Measurements from ENCODE around the gene ERN1. TPM values are rescaled to one million over a fixed set of nuclear protein-coding genes. Genes with fewer than 3 reads are reported as not detected.

The ERN1 gene
- total and polyA plus RNA-seq, 3 experiments from 2014 or later = 24.7 to 92.1 (median 25.5) TPM

- ChIA-PET CTCF (interaction anchor here (1.0 to 2.6 kb wide), 4 partner anchors 9 to 119 kb away, joined by 3 to 12 read pairs (median 6); partner anchors contain the start of gene GH1), POLR2A (interaction anchor here (0.8 to 1.0 kb wide), 3 partner anchors 13 to 95 kb away, joined by 3 read pairs; no protein-coding TSS in a partner anchor)
- Mint-ChIP-seq H3K27ac (peak overlapping the region in 3 of 8 donors; percentile 29 to 89 (median 43)), H3K9me3 (no peaks in the 10 kb centered on the region), H3K4me3 (no peak overlapping the region), H3K4me1 (peaks cover 0 to 23% (median 19%) of the 10 kb centered on the region in 3 donors), H3K27me3 (no peaks in the 10 kb centered on the region), H3K36me3 (peaks cover 14 to 55% (median 23%) of the 10 kb centered on the region in 3 donors)
- no peaks in the 10 kb centered on the region for H3K4me1 ChIP-seq (ENCODE audit: insufficient read depth, low read length)
- no peak overlapping the region for H3K4me3 ChIP-seq (ENCODE audit: low read length)
- no peaks in the 10 kb centered on the region for H3K27me3 ChIP-seq (ENCODE audit: insufficient read depth, low read length, poor library complexity, severe bottlenecking)
- DNase-seq = no peak
- H3K36me3 ChIP-seq (ENCODE audit: insufficient read depth, low read length) = peaks cover 9% of the 10 kb centered on the region
- H3K9me3 ChIP-seq (ENCODE audit: low read length) = no peaks in the 10 kb centered on the region
- H3K27ac ChIP-seq (ENCODE audit: low read depth, low read length) = no peak overlapping the region
These were observed 91.4 kb downstream of the ERN1 start for GRCh38 chr17:64038331-64039105.

GRCh38 chr17:64037802-64038201 lies 92.1 kb downstream of the ERN1 start:
- Mint-ChIP-seq H3K36me3 (peaks cover 12 to 49% (median 23%) of the 10 kb centered on the region in 3 donors), H3K4me3 (no peak overlapping the region), H3K4me1 (peaks cover 0 to 23% (median 19%) of the 10 kb centered on the region in 3 donors), H3K27ac (peak overlapping the region in 2 of 8 donors; percentile 43 to 89), H3K9me3 (no peaks in the 10 kb centered on the region), H3K27me3 (no peaks in the 10 kb centered on the region)
- Histone ChIP-seq H3K27ac (ENCODE audit: low read depth, low read length) (no peak overlapping the region), H3K4me1 (ENCODE audit: insufficient read depth, low read length) (no peaks in the 10 kb centered on the region), H3K9me3 (ENCODE audit: low read length) (no peaks in the 10 kb centered on the region), H3K36me3 (ENCODE audit: insufficient read depth, low read length) (peaks cover 5% of the 10 kb centered on the region), H3K4me3 (ENCODE audit: low read length) (no peak overlapping the region), H3K27me3 (ENCODE audit: insufficient read depth, low read length, poor library complexity, severe bottlenecking) (no peaks in the 10 kb centered on the region)
- POLR2A ChIA-PET = interaction anchor here (0.8 kb wide), 1 partner anchor 13 kb away, joined by 3 read pairs; no protein-coding TSS in a partner anchor
- DNase-seq = no peak
- CTCF ChIA-PET = interaction anchor here (1.7 to 2.6 kb wide), 2 partner anchors 9 to 118 kb away, joined by 7 to 12 read pairs; partner anchors contain the start of gene GH1

GRCh38 chr17:64037180-64037579 lies 92.8 kb downstream of the ERN1 start:
- H3K4me1 Mint-ChIP-seq = peaks cover 0 to 19% (median 16%) of the 10 kb centered on the region in 3 donors
- ChIA-PET CTCF (no interaction called here), POLR2A (no interaction called here)

GRCh38 chr17:64036198-64036922 lies 93.6 kb downstream of the ERN1 start:
- DNase-seq = no peak
- H3K4me3 Mint-ChIP-seq = no peak overlapping the region
- H3K9me3 Mint-ChIP-seq = no peaks in the 10 kb centered on the region
- Histone ChIP-seq H3K27ac (ENCODE audit: low read depth, low read length) (no peak overlapping the region), H3K27me3 (ENCODE audit: insufficient read depth, low read length, poor library complexity, severe bottlenecking) (no peaks in the 10 kb centered on the region), H3K9me3 (ENCODE audit: low read length) (no peaks in the 10 kb centered on the region), H3K4me3 (ENCODE audit: low read length) (no peak overlapping the region), H3K36me3 (ENCODE audit: insufficient read depth, low read length) (no peaks in the 10 kb centered on the region), H3K4me1 (ENCODE audit: insufficient read depth, low read length) (no peaks in the 10 kb centered on the region)
- POLR2A ChIA-PET = no interaction called here
- H3K36me3 Mint-ChIP-seq = peaks cover under 1 to 35% (median 14%) of the 10 kb centered on the region in 3 donors
- CTCF ChIA-PET = no interaction called here
- peak overlapping the region in 5 of 8 donors; percentile 26 to 95 (median 48) for H3K27ac Mint-ChIP-seq
- H3K27me3 Mint-ChIP-seq = no peaks in the 10 kb centered on the region
- peaks cover 0 to 12% (median 8%) of the 10 kb centered on the region in 3 donors for H3K4me1 Mint-ChIP-seq

More at GRCh38 chr17:64037180-64037579, 92.8 kb downstream of the ERN1 start:
- Mint-ChIP-seq H3K36me3 (peaks cover 8 to 44% (median 20%) of the 10 kb centered on the region in 3 donors), H3K27me3 (no peaks in the 10 kb centered on the region), H3K27ac (peak overlapping the region in 5 of 8 donors; percentile 33 to 76 (median 51)), H3K9me3 (no peaks in the 10 kb centered on the region), H3K4me3 (no peak overlapping the region)
- Histone ChIP-seq H3K4me1 (ENCODE audit: insufficient read depth, low read length) (no peaks in the 10 kb centered on the region), H3K36me3 (ENCODE audit: insufficient read depth, low read length) (peaks cover 2% of the 10 kb centered on the region), H3K27me3 (ENCODE audit: insufficient read depth, low read length, poor library complexity, severe bottlenecking) (no peaks in the 10 kb centered on the region), H3K27ac (ENCODE audit: low read depth, low read length) (no peak overlapping the region), H3K4me3 (ENCODE audit: low read length) (no peak overlapping the region), H3K9me3 (ENCODE audit: low read length) (no peaks in the 10 kb centered on the region)
- no peak for DNase-seq

- Mint-ChIP-seq H3K9me3 (no peaks in the 10 kb centered on the region), H3K27ac (peak overlapping the region in 2 of 8 donors; percentile 11 to 66), H3K4me1 (peaks cover 12 to 21% (median 19%) of the 10 kb centered on the region in 3 donors), H3K27me3 (no peaks in the 10 kb centered on the region), H3K36me3 (peaks cover 0 to 9% (median 5%) of the 10 kb centered on the region in 3 donors), H3K4me3 (no peak overlapping the region)
- DNase-seq = no peak
- Histone ChIP-seq H3K27ac (ENCODE audit: low read depth, low read length) (no peak overlapping the region), H3K4me1 (ENCODE audit: insufficient read depth, low read length) (peaks cover 8% of the 10 kb centered on the region), H3K36me3 (ENCODE audit: insufficient read depth, low read length) (no peaks in the 10 kb centered on the region), H3K27me3 (ENCODE audit: insufficient read depth, low read length, poor library complexity, severe bottlenecking) (no peaks in the 10 kb centered on the region), H3K4me3 (ENCODE audit: low read length) (no peak overlapping the region), H3K9me3 (ENCODE audit: low read length) (no peaks in the 10 kb centered on the region)
- CTCF ChIA-PET = interaction anchor here (0.7 to 15.0 kb wide), 6 partner anchors 18 to 115 kb away, joined by 3 to 334 read pairs (median 122); partner anchors contain the start of genes CSHL1, ERN1, GH1 and PRR29
- POLR2A ChIA-PET = interaction anchor here (0.6 kb wide), 1 partner anchor 113 kb away, joined by 3 read pairs; no protein-coding TSS in a partner anchor
These were observed 97.9 kb downstream of the ERN1 start for GRCh38 chr17:64032081-64032480.

GRCh38 chr17:64028874-64029464 lies 101.0 kb downstream of the ERN1 start:
- no peaks in the 10 kb centered on the region for H3K27me3 ChIP-seq (ENCODE audit: insufficient read depth, low read length, poor library complexity, severe bottlenecking)
- H3K27ac Mint-ChIP-seq = peak overlapping the region in 2 of 8 donors; percentile 23 to 38
- H3K27me3 Mint-ChIP-seq = no peaks in the 10 kb centered on the region
- CTCF ChIA-PET = interaction anchor here (0.6 to 15.0 kb wide), 48 partner anchors 8 to 131 kb away, joined by 3 to 334 read pairs (median 4); partner anchors contain the start of genes CD79B, CSHL1, ERN1 and GH1
- H3K9me3 ChIP-seq (ENCODE audit: low read length) = no peaks in the 10 kb centered on the region
- POLR2A ChIA-PET = interaction anchor here (0.8 to 2.6 kb wide), 6 partner anchors 9 to 117 kb away, joined by 4 to 19 read pairs (median 14); partner anchors contain the start of genes ERN1 and ICAM2
- H3K36me3 ChIP-seq (ENCODE audit: insufficient read depth, low read length) = no peaks in the 10 kb centered on the region
- H3K4me3 Mint-ChIP-seq = no peak overlapping the region
- no peaks in the 10 kb centered on the region for H3K9me3 Mint-ChIP-seq
- H3K4me1 ChIP-seq (ENCODE audit: insufficient read depth, low read length) = peaks cover 36% of the 10 kb centered on the region
- peaks cover 0 to 4% (median 0%) of the 10 kb centered on the region in 3 donors for H3K36me3 Mint-ChIP-seq
- peaks cover 30 to 44% (median 44%) of the 10 kb centered on the region in 3 donors for H3K4me1 Mint-ChIP-seq
- peak; percentile 55 to 79 (median 60) for DNase-seq
- no peak overlapping the region for H3K4me3 ChIP-seq (ENCODE audit: low read length)
- no peak overlapping the region for H3K27ac ChIP-seq (ENCODE audit: low read depth, low read length)

- peak overlapping the region; percentile 58 for H3K4me3 ChIP-seq (ENCODE audit: low read length)
- Mint-ChIP-seq H3K9me3 (no peaks in the 10 kb centered on the region), H3K27ac (peak overlapping the region; percentile 94 to 100 (median 98)), H3K36me3 (no peaks in the 10 kb centered on the region), H3K27me3 (peaks cover 0 to under 1% of the 10 kb centered on the region in 2 donors), H3K4me1 (peaks cover 51 to 74% (median 70%) of the 10 kb centered on the region in 3 donors), H3K4me3 (peak overlapping the region; percentile 51 to 94 (median 82))
- no peaks in the 10 kb centered on the region for H3K9me3 ChIP-seq (ENCODE audit: low read length)
- no peaks in the 10 kb centered on the region for H3K36me3 ChIP-seq (ENCODE audit: insufficient read depth, low read length)
- H3K4me1 ChIP-seq (ENCODE audit: insufficient read depth, low read length) = peaks cover 67% of the 10 kb centered on the region
- H3K27ac ChIP-seq (ENCODE audit: low read depth, low read length) = peak overlapping the region; percentile 81
- peak; percentile 91 to 97 (median 95) for DNase-seq
- no peaks in the 10 kb centered on the region for H3K27me3 ChIP-seq (ENCODE audit: insufficient read depth, low read length, poor library complexity, severe bottlenecking)
- ChIA-PET POLR2A (interaction anchor here (0.9 to 3.0 kb wide), 12 partner anchors 9 to 252 kb away, joined by 3 to 20 read pairs (median 10); partner anchors contain the start of genes DDX42, ERN1, GH1 and PRR29), CTCF (interaction anchor here (0.7 to 15.0 kb wide), 42 partner anchors 9 to 136 kb away, joined by 3 to 334 read pairs (median 5); partner anchors contain the start of genes CD79B, CSHL1, ERN1 and GH1)
These were observed 104.1 kb downstream of the ERN1 start for GRCh38 chr17:64025732-64026294.
